Mucosa of rectum (tissue), 2 donors: ENCODE measurements around the gene STIMATE.

ENCODE experiments used
- H3K27ac ChIP-seq, 2 donors: one replicate each; pipeline ENCODE4 v1.7.0; 2013; ENCODE audit warnings: inconsistent platforms in 2 of 2, low read depth in 2 of 2, low read length in 2 of 2
- H3K27me3 ChIP-seq, 2 donors: one replicate each; pipeline ENCODE4 v1.7.0; 2013; ENCODE audit warnings: low read length in 2 of 2; ENCODE audit not compliant: control insufficient read depth in 2 of 2, insufficient read depth in 2 of 2
- H3K36me3 ChIP-seq, 2 donors: one replicate each; pipeline ENCODE4 v1.7.0; 2013; ENCODE audit warnings: low read length in 2 of 2; ENCODE audit not compliant: control insufficient read depth in 2 of 2, insufficient read depth in 2 of 2
- H3K4me1 ChIP-seq, 2 donors: one replicate each; pipeline ENCODE4 v1.7.0; 2013; ENCODE audit warnings: low read length in 2 of 2, mild to moderate bottlenecking in 1 of 2; ENCODE audit not compliant: control insufficient read depth in 2 of 2, insufficient read depth in 2 of 2
- H3K4me3 ChIP-seq, 2 donors: one replicate each; pipeline ENCODE4 v1.7.0; 2013; ENCODE audit warnings: low read length in 2 of 2
- H3K9ac ChIP-seq, 2 donors: one replicate each; pipeline ENCODE4 v1.7.0; 2013; ENCODE audit warnings: low read length in 2 of 2, low read depth in 1 of 2, mild to moderate bottlenecking in 1 of 2
- H3K9me3 ChIP-seq, 2 donors: one replicate each; pipeline ENCODE4 v1.7.0; 2013; ENCODE audit warnings: low read length in 2 of 2; ENCODE audit not compliant: control insufficient read depth in 2 of 2
- donor health status: healthy.
- donor health status: Normal muscosa, but diverticular disease.

The STIMATE gene

DNA sequence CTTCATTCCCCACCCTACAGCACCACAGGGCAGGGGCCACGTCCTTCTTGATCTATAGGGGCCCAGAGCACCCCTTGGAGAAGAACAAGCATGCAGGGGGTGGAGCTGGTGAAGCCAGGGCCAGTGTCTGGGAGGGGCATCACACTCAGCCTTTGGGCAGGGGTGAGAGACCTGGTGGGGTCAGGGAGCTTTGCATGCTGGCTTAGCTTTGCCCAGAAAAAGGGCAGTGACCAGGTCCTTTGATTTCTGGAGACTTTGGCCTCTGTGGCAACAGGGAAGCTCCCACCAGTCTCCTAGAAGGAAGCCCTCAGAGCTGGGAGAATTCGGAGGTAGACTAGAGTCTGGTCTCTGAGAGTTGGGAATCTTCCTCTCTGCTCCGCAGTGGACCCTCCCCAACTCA lies 67.9 kb downstream of the STIMATE start:
- Histone ChIP-seq H3K9me3 (no peaks in the 10 kb centered on the region), H3K27me3 (no peaks in the 10 kb centered on the region), H3K36me3 (no peaks in the 10 kb centered on the region), H3K9ac (no peak overlapping the region), H3K27ac (no peak overlapping the region), H3K4me1 (peaks cover 3 to 7% of the 10 kb centered on the region in 2 donors), H3K4me3 (no peak overlapping the region)

DNA sequence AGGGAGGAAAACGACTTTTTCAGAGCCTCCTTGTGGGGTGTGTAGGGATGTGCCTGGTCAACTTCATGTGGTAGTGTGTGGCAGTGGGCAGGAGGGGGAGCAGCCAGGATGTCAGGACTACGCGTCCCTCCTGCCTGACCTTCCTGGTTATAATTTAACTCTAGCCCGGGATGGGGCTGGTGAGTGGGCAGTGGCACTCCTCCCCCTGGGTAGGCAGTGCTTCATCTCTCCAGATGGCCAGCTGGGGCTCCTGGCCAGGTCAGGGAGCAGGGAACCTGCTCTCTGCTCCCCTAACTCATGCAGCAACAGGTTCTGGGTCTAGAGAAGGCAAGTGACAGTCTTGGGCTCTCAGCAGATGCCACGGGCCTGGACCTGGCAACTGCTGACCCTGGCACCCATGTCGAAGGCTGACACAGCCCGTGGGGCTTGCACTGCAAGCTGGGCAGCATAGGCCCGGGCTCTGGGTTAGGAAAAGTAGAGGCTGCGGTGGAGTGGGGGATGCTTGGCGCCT lies 69.4 kb downstream of the STIMATE start:
- Histone ChIP-seq H3K4me1 (peaks cover 3 to 7% of the 10 kb centered on the region in 2 donors), H3K27me3 (no peaks in the 10 kb centered on the region), H3K9me3 (no peaks in the 10 kb centered on the region), H3K36me3 (peaks cover 0 to 2% of the 10 kb centered on the region in 2 donors), H3K9ac (no peak overlapping the region), H3K4me3 (no peak overlapping the region), H3K27ac (no peak overlapping the region)

DNA sequence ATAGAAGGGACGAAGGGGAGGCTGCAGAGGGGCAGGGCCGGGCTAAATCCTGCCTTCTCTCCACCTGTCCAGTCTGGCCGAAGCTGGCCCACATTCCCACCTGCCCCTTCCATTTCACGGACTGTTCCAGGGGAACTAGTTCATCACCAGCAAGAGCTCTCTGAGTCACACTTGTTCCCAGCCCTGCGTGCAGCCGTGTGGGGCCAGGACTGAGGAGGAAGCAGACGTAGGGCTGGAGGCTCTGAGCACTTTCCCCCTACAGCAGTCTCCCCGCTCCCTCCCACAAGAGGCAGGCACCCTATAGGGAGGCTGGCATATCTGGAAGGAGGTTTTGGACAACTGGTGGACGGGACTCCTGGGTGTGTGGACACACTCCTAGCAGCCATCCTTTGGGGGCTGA lies 69.9 kb downstream of the STIMATE start:
- H3K27ac ChIP-seq: no peak overlapping the region
- H3K27me3 ChIP-seq: no peaks in the 10 kb centered on the region
- peaks cover 3 to 7% of the 10 kb centered on the region in 2 donors for H3K4me1 ChIP-seq
- peaks cover 0 to 2% of the 10 kb centered on the region in 2 donors for H3K36me3 ChIP-seq
- H3K9ac ChIP-seq: no peak overlapping the region
- H3K9me3 ChIP-seq: no peaks in the 10 kb centered on the region
- H3K4me3 ChIP-seq: no peak overlapping the region

DNA sequence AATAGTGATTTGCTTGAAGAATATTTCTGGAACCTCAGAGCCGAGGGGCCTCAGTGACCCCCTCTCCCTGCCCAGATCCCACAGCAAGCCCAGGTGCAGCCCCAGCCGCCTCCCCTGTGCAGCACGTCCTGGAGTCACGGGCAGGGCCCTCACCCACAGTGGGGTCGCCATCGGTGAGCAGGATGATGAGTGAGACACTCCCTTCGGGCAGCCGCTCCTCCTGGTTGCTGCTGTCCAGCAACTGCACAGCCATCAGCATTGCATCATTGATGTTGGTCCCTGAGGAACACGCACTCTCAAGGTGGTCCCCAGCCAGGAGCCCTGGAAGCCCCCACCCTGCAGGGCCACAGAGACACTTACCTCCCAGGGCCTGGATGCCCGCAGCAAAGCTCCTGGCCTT lies 73.3 kb downstream of the STIMATE start:
- Histone ChIP-seq H3K4me3 (no peak overlapping the region), H3K9me3 (no peaks in the 10 kb centered on the region), H3K36me3 (peaks cover 0 to 2% of the 10 kb centered on the region in 2 donors), H3K4me1 (no peaks in the 10 kb centered on the region), H3K27ac (no peak overlapping the region), H3K27me3 (no peaks in the 10 kb centered on the region), H3K9ac (no peak overlapping the region)

- Histone ChIP-seq H3K4me3 (no peak overlapping the region), H3K36me3 (peaks cover 0 to 2% of the 10 kb centered on the region in 2 donors), H3K9me3 (no peaks in the 10 kb centered on the region), H3K27me3 (no peaks in the 10 kb centered on the region), H3K9ac (no peak overlapping the region), H3K4me1 (no peaks in the 10 kb centered on the region), H3K27ac (no peak overlapping the region)
These were observed 75.0 kb downstream of the STIMATE start for GRCh38 chr3:52822363-52822762.

DNA sequence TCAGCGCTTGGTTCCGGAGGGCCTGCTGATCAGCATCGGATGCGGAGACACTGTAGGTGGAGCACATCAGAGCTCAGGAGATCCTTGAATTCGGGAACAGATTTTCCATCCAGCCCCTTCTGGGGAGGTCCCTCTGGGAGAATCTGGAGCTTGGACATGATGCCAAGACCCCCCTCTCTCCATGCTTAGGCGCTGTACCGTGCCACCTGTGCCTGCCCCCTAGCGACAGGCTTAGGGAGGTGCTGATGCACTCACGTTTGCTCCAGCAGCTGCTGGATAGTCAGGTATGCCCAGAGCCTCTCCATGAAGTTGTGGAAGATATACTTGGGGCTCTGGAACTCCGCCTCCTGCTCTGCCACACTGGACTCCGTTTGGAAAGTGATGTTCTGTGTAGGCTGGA lies 76.6 kb downstream of the STIMATE start:
- H3K27ac ChIP-seq: no peak overlapping the region
- no peaks in the 10 kb centered on the region for H3K4me1 ChIP-seq
- H3K9me3 ChIP-seq: no peaks in the 10 kb centered on the region
- H3K9ac ChIP-seq: no peak overlapping the region
- no peak overlapping the region for H3K4me3 ChIP-seq
- peaks cover 0 to 2% of the 10 kb centered on the region in 2 donors for H3K36me3 ChIP-seq
- H3K27me3 ChIP-seq: no peaks in the 10 kb centered on the region

DNA sequence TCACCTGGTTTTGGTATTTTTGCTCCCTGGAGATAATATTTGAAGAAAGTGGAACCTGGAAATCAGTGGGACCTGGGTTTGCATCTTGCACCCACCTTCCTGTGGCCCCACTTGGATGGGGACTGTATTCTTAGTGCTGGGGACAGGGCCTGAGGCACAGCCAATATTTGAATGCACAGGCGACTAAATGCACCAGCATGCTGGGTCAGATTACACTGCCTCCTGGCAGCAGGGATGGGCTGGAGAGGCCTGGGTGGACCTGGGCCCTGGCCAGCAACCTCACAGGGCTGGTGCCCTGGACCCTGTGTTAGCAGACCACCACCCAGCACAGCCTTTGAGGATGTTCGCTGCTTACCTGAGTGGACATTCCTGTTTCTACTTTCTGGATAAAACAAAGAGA lies 77.4 kb downstream of the STIMATE start:
- Histone ChIP-seq H3K36me3 (peaks cover 0 to 2% of the 10 kb centered on the region in 2 donors), H3K27ac (no peak overlapping the region), H3K4me1 (no peaks in the 10 kb centered on the region), H3K4me3 (no peak overlapping the region), H3K9me3 (no peaks in the 10 kb centered on the region), H3K9ac (no peak overlapping the region), H3K27me3 (no peaks in the 10 kb centered on the region)

- Histone ChIP-seq H3K27ac (no peak overlapping the region), H3K4me1 (no peaks in the 10 kb centered on the region), H3K4me3 (no peak overlapping the region), H3K9ac (no peak overlapping the region), H3K27me3 (no peaks in the 10 kb centered on the region), H3K9me3 (no peaks in the 10 kb centered on the region), H3K36me3 (no peaks in the 10 kb centered on the region)
These were observed 79.5 kb downstream of the STIMATE start for GRCh38 chr3:52817860-52818259.

- H3K9me3 ChIP-seq: no peaks in the 10 kb centered on the region
- no peak overlapping the region for H3K4me3 ChIP-seq
- no peaks in the 10 kb centered on the region for H3K4me1 ChIP-seq
- H3K27me3 ChIP-seq: no peaks in the 10 kb centered on the region
- H3K9ac ChIP-seq: no peak overlapping the region
- no peak overlapping the region for H3K27ac ChIP-seq
- no peaks in the 10 kb centered on the region for H3K36me3 ChIP-seq
These were observed 80.1 kb downstream of the STIMATE start for GRCh38 chr3:52817221-52817620.

DNA sequence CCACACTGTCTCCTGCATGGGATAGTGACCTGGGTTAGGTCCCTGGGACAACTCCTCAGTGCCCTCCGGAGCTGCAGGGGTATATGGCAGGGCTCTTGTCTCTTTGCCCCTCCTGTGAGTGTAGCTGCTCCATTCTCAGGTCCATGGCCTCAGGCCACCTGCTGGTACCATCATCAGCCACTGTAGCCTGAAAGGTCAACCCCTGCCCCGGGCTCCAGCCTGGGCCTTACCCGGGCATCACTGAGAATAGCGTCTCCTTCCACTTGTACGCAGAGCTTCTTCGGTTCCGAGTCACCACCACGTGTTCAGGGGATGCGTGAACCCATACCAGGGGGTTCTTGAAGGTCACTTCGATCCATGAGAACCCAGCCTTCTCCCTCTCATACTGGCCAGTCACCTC lies 80.7 kb downstream of the STIMATE start:
- no peak overlapping the region for H3K9ac ChIP-seq
- no peaks in the 10 kb centered on the region for H3K9me3 ChIP-seq
- H3K4me1 ChIP-seq: no peaks in the 10 kb centered on the region
- H3K27me3 ChIP-seq: no peaks in the 10 kb centered on the region
- no peak overlapping the region for H3K4me3 ChIP-seq
- H3K27ac ChIP-seq: no peak overlapping the region
- H3K36me3 ChIP-seq: no peaks in the 10 kb centered on the region

DNA sequence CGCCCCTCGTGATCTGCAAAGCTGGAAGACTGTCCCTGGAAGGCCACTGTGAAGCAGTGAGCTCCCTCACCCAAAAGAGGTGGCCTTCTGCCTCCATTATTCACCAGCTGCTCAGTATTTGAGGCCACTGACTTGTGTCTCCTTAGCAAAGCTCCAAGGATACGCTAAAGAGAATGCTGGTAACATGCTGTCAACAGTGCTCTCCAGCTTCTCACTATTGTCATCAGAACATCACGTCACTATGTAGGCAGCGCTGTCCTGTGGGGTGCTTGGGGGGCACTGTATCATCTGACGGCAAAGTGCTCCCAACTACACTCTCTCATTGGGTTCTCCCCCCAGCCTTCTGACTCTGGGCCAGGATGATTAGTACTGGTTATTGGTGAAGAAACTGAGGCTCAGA lies 81.1 kb downstream of the STIMATE start:
- H3K9ac ChIP-seq: no peak overlapping the region
- no peak overlapping the region for H3K27ac ChIP-seq
- H3K27me3 ChIP-seq: no peaks in the 10 kb centered on the region
- no peaks in the 10 kb centered on the region for H3K9me3 ChIP-seq
- no peaks in the 10 kb centered on the region for H3K36me3 ChIP-seq
- no peaks in the 10 kb centered on the region for H3K4me1 ChIP-seq
- H3K4me3 ChIP-seq: no peak overlapping the region
